ENCODE data around the gene VPS37C.
"Not testable (repeated sequence)": the region's sequence is repeated elsewhere in the genome, so short reads cannot be mapped to it uniquely, and the experiment has no call there.

Gene VPS37C

GRCh38 chr11:61114913-61115312, 46.3 kb downstream of the VPS37C start:
- no peak for DNase-seq

- DNase-seq: no peak
These were observed 48.0 kb downstream of the VPS37C start for GRCh38 chr11:61113201-61113600.

GRCh38 chr11:61112575-61112974, 48.7 kb downstream of the VPS37C start:
- DNase-seq: no peak

- no peak for DNase-seq
These were observed 49.3 kb downstream of the VPS37C start for GRCh38 chr11:61111786-61112517.

- DNase-seq: no peak
These were observed 50.2 kb downstream of the VPS37C start for GRCh38 chr11:61111050-61111435.

- DNase-seq: no peak
These were observed 50.8 kb downstream of the VPS37C start for GRCh38 chr11:61110255-61111049.

GRCh38 chr11:61109671-61110070, 51.6 kb downstream of the VPS37C start:
- no peak for DNase-seq

- DNase-seq: no peak
These were observed 52.2 kb downstream of the VPS37C start for GRCh38 chr11:61108847-61109585.

GRCh38 chr11:61107888-61108287, 53.3 kb downstream of the VPS37C start:
- DNase-seq: no peak

GRCh38 chr11:61106894-61107470, 54.2 kb downstream of the VPS37C start:
- DNase-seq: no peak

- DNase-seq: no peak
These were observed 54.9 kb downstream of the VPS37C start for GRCh38 chr11:61106296-61106695.

GRCh38 chr11:61104963-61105362, 56.3 kb downstream of the VPS37C start:
- no peak for DNase-seq

GRCh38 chr11:61103851-61104423, 57.3 kb downstream of the VPS37C start:
- DNase-seq: no peak

- DNase-seq: no peak
These were observed 58.3 kb downstream of the VPS37C start for GRCh38 chr11:61102667-61103571.

GRCh38 chr11:61098778-61099177, 62.4 kb downstream of the VPS37C start:
- DNase-seq: no peak

GRCh38 chr11:61098261-61098660, 63.0 kb downstream of the VPS37C start:
- not testable (repeated sequence) for DNase-seq

- no peak for DNase-seq
These were observed 66.2 kb downstream of the VPS37C start for GRCh38 chr11:61095021-61095420.

GRCh38 chr11:61094167-61094566, 67.1 kb downstream of the VPS37C start:
- DNase-seq: not testable (repeated sequence)

- DNase-seq: no peak
These were observed 68.1 kb downstream of the VPS37C start for GRCh38 chr11:61092908-61093763.

GRCh38 chr11:61092280-61092766, 68.9 kb downstream of the VPS37C start:
- no peak for DNase-seq

Data from NCI-H524 (cell line).